GM21515 (cell line): Measurements from ENCODE around the gene CXorf65.

Experiments used
- ATAC-seq: cut with Tn5 transposase; IDR thresholded peaks from one replicate; pipeline ENCODE4 v1.9.1; 2021; ENCODE audit not compliant: unreplicated experiment

The CXorf65 gene

GRCh38 chrX:71068044-71068918 is 38.3 kb downstream of the CXorf65 start, which contains the start of gene SNX12:
TSS of gene SNX12 (minus strand) at chrX:71068334. CDS start at chrX:71068306, 28 bp downstream.
- peak; percentile 89 for ATAC-seq

GRCh38 chrX:71067712-71068043 is 38.9 kb downstream of the CXorf65 start:
- no peak for ATAC-seq

DNA sequence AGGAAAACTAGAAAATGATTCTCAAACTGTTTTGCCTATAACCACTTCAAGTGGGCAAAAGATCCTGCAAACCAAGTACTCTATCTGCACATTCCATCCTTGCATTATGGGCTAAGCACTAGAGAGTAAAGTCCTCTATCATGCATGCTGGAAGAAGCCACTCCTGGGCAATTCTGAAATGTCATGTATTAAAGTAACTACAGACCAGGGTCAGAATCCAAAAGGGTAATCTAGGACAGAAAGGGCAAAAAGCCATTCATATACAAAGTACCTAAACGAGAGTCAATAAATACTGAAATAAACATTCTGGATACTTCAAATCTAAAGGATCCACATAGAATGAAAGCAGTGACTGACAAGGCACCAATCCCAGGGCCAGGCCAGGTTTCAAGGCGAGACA is 39.5 kb downstream of the CXorf65 start:
- no peak for ATAC-seq

DNA sequence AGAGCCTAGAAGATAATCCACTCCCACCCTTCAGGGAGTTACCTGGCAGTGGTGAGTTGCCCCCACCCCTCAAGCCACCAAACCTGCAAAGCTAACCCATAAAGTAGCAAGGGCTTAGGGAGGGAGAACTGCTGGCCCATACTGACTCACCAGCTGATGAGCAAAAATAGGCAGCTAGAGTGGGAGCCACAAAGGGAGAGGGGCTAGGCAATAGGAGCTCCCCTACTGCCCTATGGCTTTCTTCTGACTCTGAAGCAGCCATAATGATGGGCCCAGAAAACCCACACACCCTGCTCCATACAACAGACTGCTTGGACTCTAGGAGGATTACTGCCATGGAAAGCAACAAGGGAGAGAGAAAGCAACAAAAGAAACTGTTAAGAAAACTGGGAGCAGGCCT is 46.4 kb downstream of the CXorf65 start:
- no peak for ATAC-seq

DNA sequence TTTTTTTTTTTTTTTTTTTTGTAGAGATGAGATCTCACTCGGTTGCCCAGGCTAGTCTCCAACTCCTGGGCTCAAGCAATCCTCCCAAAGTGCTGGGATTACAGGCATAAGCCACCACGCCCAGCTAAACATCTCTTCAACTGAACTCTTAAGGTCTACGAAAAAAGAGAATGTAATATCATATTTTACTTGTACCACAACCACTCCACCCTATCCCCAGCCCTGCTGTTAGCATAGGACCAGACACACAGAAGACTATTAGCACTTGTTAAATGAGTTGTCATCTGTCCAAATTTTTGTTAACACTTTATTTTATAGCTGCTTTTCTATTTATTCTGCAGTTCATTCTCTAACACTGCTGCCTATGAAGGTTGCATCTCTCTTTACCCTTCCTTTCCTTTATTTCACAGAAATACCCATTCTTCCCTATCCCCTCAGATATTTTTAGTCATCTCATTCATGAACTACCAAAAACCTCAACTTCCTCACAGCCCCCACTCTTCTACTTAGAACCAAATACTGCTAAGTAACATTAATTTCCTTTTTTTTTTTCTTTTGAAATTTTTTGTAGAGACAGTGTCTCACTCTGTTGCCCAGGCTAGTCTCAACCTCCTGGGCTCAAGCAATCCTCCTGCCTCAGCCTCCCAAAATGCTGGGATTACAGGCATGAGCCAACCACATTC is 48.6 kb downstream of the CXorf65 start:
- ATAC-seq: no peak

GRCh38 chrX:71056867-71057266 is 49.7 kb downstream of the CXorf65 start:
- ATAC-seq: no peak
